ENCODE measurements around the gene TSSK2. TPM values are rescaled to one million over a fixed set of nuclear protein-coding genes. Genes with fewer than 3 reads are reported as not detected.

Gene TSSK2
- total RNA-seq, 1 donor from 2014 or later: not detected

GRCh38 chr22:19098157-19098556 lies 33.0 kb upstream of the TSSK2 start:
- intact Hi-C loops (cut with DNase I): no loop called here
- no peaks in the 10 kb centered on the region for H3K27me3 ChIP-seq

DNA sequence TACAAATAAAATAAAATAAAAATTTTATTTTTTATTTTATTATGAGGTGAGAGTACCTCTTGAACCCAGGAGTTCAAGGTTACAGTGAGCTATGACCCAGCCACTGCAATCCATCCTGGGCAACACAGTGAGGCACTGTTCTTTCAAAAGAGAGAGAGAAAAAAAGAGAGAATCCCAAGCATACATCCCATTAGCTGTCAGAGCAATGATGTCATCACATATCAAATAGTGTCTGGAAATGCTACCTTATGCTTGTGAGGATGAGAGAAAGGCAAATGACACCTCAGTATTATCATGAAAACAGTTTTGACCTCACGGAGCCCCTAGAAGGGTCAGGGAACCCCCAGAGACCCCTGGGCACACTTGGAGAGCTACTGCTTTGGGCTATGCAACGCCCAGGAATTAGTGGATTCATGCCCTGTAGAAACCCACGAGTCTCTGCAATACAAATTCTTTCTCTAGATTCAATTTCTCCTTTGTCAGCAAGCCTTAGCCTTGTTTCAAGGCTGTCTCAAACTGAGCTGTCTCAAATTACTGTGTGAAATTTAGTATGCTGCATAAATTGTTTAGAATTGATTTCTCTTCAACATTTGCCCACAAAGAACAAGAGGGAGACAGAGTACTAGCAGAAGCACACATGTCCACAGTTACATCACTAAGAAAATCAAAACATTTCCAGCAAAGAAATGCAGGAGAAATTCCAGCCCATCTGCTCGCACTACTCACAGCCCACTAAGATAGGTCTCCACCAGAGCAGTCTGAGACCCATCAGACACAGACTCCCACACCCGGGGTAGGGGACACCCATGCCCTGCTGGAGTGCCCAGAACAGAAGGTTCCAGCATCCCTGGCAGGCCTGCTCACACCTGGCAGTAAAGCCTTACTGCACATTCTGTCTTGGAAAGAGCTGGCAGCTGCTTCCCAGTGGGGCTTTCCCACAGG lies 27.0 kb upstream of the TSSK2 start:
- no peaks in the 10 kb centered on the region for H3K36me3 ChIP-seq
- no peak overlapping the region for H3K4me3 ChIP-seq
- H3K4me1 ChIP-seq: peaks cover 55% of the 10 kb centered on the region
- DNase-seq (ENCODE audit: extremely low spot score in 2 of 2): no peak
- TF ChIP-seq POLR2A (IDR thresholded peaks at IDR 0.05) (no peak), POLR2AphosphoS5 (IDR thresholded peaks at IDR 0.05; ENCODE audit: insufficient read depth in 1 of 2, low read depth in 1 of 2) (no peak), CTCF (IDR thresholded peaks at IDR 0.05) (no peak)
- no peaks in the 10 kb centered on the region for H3K9me3 ChIP-seq
- intact Hi-C loops (cut with DNase I): no loop called here
- H3K27me3 ChIP-seq: no peaks in the 10 kb centered on the region
- H3K27ac ChIP-seq: peak overlapping the region; percentile 23

More at GRCh38 chr22:19098157-19098556, 33.0 kb upstream of the TSSK2 start:
- no peak for DNase-seq (ENCODE audit: extremely low spot score in 2 of 2)
- TF ChIP-seq POLR2AphosphoS5 (IDR thresholded peaks at IDR 0.05; ENCODE audit: insufficient read depth in 1 of 2, low read depth in 1 of 2) (no peak), CTCF (IDR thresholded peaks at IDR 0.05) (no peak), POLR2A (IDR thresholded peaks at IDR 0.05) (no peak)
- Histone ChIP-seq H3K27ac (no peak overlapping the region), H3K9me3 (no peaks in the 10 kb centered on the region), H3K4me3 (no peak overlapping the region), H3K36me3 (peaks cover 0 to 6% of the 10 kb centered on the region in 2 donors), H3K4me1 (peaks cover 9% of the 10 kb centered on the region)

DNA sequence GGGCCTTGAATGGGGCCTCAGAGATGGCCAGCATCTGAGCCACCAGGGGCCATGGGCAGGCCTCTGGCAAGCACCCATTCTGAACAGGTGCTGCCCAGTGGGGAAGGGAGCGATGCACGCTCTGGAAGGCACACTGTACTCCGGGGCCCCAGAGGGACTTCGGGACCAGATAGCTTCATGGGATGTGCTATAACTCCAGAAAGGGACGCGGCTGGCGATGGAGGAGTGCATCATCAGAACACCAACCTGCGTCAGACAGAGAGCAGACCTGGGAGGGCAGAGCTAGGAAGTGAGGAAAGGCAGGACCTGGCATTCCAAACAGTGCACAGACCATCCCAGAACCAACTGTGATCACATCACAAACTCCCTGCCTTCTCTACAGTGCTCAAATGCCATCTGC lies 25.7 kb upstream of the TSSK2 start:
- intact Hi-C loops (cut with DNase I): no loop called here
- Histone ChIP-seq H3K27me3 (no peaks in the 10 kb centered on the region), H3K27ac (no peak overlapping the region), H3K36me3 (no peaks in the 10 kb centered on the region), H3K4me1 (peaks cover 66% of the 10 kb centered on the region), H3K9me3 (no peaks in the 10 kb centered on the region), H3K4me3 (no peak overlapping the region)
- TF ChIP-seq POLR2A (IDR thresholded peaks at IDR 0.05) (no peak), POLR2AphosphoS5 (IDR thresholded peaks at IDR 0.05; ENCODE audit: insufficient read depth in 1 of 2, low read depth in 1 of 2) (no peak), CTCF (IDR thresholded peaks at IDR 0.05) (no peak)
- DNase-seq (ENCODE audit: extremely low spot score in 2 of 2): no peak

DNA sequence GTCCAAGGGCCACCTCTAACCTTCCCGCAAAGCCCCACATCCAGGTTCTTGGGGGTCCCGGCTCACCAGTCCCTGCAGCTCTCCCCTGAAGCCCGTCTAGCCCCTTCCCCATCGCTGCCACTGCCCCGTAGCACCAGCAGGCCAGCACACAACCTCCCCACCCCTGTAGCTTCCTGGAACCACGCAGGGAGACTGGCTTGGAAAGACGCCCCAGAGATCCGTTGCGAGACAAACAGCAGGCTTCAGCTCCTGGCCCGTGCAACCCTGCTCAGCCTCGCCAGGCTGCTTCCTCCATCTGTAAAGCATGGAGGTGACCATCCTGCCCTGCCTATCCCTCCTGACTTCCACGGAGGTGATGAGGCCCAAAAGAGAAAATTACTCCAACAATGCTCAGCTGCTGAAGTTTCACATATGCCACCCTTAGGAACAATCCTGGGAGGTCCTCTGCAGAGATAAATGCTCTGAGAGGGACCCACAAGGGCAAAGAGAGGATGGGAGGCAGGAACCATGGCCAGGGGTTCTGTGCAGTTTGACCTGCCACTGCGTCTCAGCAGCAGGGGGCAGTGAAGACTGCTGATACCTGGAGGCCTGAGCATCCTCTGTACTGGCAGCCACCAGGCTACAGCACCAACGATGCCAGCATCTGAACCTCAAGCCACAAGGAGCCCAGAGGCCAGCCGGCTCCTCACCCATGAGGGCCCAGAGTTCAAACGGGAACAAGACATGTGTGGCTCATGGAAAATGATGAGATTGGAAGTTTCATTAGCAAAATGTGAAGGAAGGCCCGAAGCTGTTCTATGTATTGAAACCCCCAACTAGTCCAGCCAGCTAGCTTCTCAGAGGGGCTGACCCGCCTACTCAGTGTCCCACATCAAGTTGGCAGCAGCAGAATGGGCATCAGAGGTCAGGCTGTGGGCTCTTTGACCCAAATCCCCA lies 25.0 kb upstream of the TSSK2 start:
- intact Hi-C loops (cut with DNase I): no loop called here

More for the DNA sequence above, 25.0 kb upstream of the TSSK2 start:
- Histone ChIP-seq H3K27me3 (no peaks in the 10 kb centered on the region), H3K4me3 (no peak overlapping the region), H3K27ac (no peak overlapping the region), H3K9me3 (no peaks in the 10 kb centered on the region), H3K4me1 (peaks cover 66% of the 10 kb centered on the region), H3K36me3 (no peaks in the 10 kb centered on the region)
- no peak for TF ChIP-seq POLR2AphosphoS5 (IDR thresholded peaks at IDR 0.05; ENCODE audit: insufficient read depth in 1 of 2, low read depth in 1 of 2)
- TF ChIP-seq POLR2A (IDR thresholded peaks at IDR 0.05): no peak
- no peak for TF ChIP-seq CTCF (IDR thresholded peaks at IDR 0.05)
- DNase-seq (ENCODE audit: extremely low spot score in 2 of 2): no peak
